Hypothalamus (tissue), 51 donors: ENCODE data around the gene MAP3K5.
"Not testable (repeated sequence)": the region's sequence is repeated elsewhere in the genome, so short reads cannot be mapped to it uniquely, and the experiment has no call there.

Experiments used
- DNase-seq, 51 donors: peaks; one replicate each; lab custom pipeline; 2025; lab: John Stamatoyannopoulos, UW

Gene MAP3K5

DNA sequence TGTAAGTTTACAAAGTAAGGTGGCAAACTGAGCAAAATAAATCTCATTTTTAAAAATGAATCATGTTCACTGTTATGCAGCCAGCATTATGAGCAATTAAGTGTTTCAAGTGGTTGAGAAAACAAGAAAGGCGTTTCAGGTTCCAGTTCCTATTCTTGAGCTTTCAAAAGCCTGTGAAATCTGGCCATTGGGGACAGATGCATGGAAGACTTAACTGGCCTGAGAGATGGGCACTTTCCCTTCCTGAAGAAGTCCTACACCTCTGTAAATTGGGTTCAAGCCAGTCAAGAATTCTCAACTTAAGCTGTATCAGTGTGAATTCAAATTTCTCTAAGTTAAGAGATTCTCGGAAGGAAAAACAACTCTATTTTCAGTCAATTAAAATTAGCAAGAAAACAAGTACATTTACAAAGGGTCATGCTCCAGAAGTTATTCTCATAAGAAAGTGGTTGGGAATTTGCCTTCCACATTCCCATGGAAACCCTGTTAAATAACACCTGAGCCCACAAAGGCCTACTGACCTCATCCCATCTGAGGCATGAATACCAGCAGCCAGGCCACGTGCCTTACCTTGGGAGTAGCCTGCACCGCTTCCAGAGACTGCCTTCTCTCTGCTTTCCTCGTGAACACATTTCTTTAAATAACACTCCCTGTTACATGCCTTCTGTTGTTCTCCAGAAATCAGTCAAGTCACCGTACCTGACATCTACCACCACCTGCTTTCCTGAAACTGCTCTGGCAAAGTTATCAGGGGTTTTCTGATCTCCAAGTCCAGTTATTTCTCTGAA lies 19.4 kb downstream of the MAP3K5 start:
- DNase-seq, result peak in 2 of 51 donors; percentile 11

DNA sequence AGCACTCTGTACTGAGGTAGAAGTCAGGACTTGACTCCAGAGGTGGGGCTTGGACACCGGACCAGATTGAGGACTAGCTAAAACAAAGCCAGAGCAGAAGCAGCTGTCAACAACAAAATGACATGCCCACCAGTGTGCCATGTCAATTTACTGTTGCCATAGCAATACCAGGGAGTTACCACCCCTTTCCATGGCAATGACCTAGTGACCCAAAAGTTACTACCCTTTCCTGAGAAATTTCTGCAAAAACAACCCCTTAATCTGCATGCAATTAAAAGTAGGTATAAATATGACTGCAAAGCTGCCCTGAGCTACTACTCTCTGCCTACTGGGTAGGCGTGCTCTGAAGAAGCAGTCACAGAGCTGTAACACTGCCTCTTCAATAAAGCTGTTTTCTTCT lies 21.0 kb downstream of the MAP3K5 start:
- DNase-seq, result no peak

DNA sequence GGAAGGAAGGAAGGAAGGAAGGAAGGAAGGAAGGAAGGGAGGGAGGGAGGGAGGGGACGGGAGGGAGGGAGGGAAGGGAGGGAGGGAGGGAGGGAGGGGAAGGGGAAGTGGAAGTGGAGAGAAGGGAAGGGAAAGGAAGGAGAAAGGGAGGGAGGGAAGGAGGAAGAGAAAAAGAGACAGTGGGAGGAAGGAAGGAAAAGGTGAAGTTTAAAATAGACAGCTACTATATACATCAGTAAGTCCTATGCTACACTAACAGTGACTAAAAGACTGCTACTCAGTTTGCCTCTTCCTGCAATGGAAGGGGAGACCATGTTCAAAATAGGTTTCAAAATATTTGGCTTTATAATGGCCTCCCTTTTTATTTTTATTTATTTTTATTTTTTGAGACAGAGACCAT lies 22.5 kb downstream of the MAP3K5 start:
- DNase-seq, result no peak

DNA sequence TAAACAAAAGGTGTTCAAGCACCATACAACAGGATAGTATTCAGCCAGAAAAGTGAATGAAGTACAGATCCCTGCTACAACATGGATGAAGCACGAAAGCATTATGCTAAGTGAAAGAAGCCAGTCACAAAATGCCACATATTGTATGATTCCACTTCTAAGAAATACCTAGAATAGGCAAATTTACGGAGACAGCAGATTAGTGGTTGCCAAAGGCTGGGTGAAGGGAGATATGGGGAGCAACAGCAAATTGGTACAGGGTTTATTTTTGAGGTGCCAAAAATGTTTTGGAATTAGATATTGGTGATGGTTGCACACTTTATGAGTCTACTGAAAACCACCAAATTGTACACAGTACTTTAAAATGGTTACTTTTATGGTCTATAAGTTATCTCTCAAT lies 23.2 kb downstream of the MAP3K5 start:
- no peak for DNase-seq

DNA sequence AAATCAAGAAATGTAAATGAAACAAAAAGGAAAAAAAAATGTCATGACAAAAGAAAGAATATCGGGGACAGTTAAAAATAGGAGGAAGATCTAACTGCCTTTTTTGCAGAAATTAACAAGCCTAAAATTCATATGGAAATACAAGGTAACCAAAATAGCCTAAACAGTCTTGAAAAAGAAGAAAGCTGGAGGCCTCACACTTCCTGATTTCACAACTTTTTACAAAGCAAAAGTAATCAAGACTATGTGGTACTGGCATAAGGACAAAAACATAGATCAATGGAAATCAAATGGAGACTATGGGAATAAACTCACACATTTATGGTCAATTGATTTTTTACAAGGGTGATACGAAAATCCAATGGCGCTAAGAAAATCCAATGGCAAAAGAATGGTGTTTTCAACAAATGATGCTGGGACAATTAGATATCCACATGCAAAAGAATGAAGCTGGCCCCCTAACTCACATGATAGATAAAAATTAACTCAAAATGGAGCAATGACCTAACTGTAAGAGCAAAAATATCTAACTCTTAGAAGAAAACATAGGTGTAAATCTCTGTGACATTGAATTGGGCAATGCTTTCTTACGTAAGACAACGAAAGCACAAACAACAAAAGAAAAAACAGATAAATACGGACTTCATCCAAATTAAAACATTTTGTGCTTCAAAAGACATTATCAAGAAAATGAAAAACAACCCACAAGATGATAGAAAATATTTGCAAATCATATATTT lies 24.5 kb downstream of the MAP3K5 start:
- no peak for DNase-seq

DNA sequence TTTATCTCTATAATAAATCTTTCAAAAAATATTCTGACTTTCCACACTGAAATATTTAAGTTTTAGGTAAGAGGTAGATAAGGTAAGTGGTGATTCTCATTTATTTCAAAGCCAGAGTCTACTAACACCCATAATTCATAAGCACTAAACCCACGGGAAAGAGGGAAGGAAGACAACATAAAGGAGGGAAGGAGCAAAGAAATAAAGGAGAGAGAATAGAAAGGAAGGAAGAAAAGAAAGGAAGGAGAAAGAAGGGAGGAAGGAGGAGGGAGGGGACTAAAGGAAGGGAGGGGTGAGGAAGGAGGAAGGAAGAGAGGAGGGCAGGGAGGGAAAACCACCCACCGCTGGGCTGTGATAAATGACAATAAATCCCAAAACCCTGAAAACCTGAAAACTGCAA lies 25.2 kb downstream of the MAP3K5 start:
- no peak for DNase-seq

DNA sequence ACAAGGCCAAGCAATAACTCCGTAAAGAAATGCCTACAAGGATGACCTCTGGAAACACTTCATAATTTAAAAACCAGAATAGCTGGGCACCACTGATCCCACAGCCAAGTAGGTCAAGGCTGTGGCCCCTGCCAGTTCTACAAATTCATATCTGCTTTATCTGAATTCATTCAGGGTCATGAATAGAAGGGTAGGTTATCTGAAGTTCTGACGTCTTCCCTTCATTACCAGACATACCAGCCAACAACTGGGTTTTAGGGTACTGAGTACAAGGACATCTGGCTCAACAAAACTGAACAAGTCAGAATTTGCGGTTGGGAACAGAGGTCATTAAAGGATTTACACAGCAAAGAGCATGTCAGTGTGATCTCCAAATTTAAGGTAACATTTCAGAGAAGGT lies 26.0 kb downstream of the MAP3K5 start:
- no peak for DNase-seq

DNA sequence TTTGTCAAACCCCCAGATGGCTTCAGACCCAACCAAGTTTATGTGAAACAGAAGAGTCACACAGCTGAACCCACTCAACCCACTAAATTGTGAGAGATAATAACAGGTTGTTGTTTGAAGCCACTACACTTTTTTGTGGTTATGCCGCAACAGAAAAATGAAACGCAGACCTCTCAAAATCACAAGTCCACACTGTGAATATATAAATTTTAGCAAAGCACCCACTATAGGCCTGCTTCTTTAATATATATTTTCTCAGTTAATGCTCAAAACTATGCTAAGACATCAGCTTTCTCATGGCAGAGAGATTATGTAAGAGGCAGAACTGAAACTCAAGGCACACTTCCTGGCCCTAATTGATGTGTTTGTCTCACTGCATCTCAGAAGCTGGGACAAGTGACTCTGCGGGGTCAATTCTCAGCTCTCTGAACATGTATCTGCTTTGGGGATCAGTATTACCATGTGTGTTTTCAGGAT lies 27.7 kb downstream of the MAP3K5 start:
- DNase-seq, result no peak

DNA sequence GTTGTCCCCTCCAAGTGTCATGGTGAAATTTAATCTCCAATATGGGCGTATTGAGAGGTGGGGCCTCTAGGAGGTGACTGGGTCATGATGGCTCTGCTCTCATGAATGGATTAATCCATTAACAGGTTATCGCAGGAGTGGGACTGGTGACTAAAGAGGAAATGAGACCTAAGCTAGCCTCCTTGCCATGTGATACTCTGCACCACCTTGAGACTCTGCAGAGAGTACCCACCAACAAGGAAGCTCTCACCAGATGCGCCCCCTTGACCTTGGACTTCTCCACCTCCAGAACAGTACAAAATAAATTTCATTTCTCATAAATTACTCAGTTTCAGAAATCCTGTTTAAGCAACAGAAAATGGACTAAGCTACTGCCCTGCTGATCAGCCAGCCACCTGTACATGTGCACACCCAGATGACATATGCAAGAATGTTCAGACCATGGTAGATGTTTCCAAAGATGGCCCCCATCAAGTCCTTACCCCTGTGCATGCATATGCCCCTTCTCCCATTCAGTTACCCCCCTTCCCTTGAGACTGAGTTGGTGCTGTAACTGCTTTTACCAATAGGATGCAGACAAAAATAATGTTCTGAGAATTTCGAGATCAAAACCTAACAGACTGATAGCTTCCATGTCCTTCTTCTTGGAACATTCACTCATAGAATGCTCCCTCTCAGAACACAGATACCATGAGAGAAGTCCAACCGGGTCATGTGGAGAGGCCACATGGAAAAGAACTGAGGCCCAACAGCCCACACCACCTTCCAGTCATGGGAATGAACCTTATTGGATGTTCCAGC lies 28.4 kb downstream of the MAP3K5 start:
- DNase-seq, result no peak

DNA sequence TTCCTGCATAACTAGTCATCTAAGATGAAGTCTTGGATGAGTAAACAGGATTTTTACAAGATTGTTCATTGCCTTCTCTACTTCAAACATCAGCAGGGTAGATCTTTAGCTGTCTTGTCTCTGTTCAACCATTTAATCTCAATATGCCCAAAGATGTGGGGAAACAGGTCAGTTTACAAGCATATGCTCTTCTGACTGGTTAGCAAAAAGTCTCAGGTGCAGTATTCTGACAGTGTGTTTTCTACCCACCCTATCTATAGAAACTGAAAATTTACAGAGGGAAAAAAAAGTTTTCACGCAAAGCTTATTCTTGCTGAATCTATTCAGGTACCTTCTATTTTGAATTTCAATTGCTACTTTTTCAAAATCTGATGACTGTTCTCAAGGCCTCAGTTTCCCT lies 29.0 kb downstream of the MAP3K5 start:
- no peak for DNase-seq

DNA sequence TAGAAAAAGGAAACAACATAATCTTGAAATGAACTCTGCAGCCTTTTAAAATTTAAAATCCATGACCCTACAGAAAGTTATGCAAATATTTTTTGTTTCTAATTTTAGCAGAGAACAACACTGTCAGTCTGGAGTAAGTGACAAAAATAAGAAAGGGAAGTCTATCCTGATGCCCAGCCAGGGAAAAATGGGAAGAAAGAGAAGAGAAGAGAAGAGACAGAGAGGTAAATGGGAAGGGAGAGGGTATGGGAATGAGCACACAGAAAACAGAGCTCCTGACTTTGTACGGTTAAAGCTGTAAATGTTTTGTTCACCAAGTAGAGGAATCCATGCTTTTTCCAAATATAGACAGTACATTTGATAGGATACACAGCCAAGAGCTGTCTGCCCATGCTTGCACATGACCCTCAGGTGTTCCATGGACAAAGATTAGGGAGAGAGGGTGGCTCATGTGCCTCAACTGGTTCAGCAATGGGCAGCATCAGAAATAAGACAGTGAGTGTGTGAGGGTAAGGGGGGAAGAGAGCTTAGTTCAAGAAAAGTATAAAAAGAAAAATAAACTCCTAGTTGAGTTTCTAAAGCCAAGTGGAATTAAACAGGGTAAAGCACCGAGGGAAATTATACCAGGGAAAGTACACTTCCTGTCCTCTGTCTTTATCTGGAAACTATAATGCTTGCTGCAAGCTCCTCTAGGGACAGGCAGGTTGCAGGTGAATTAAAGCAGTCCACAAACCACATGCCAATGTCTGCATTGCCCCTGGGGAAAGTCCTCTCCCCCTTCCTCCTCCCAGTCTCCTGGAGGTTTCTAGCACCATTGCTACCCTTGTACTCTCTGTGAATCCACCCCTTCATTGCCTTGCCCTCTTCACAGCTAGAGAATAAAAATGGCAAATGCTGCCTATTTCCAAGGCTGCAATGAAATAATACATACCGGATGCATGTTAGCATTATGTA lies 30.0 kb downstream of the MAP3K5 start:
- no peak for DNase-seq

DNA sequence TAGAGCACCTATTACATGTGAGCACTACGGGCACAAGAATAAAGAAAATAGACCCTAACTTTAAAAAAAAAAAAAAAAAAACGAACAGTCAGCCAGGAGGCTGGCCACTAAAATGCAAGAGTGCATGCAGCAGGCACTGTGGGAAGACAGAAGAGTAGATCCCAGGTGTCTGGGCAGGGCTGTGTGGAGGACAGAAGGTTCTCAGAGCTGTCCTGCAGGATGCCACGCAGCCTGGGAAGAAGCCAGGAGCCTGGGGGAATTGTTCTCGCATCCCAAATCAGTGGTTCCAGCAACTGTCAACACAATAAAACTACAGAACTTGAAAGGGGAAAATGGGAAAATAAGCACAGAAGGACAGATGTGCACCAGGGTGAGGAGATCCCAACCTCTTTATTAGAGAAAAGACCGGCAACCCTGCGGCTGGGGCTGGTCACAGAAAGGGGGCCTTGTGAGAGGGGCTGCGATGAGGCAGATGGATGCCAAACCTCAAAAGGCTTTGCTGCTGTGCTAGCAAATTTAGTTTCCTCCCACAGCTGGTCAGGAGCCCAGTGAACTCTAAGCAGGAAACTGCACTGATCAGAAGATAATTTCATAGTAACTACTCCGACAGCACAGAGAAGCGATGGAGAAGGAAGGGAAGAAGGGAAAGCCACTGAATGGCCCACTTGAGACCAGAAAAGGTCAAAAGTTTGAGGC lies 30.9 kb downstream of the MAP3K5 start:
- DNase-seq, result peak in 5 of 51 donors; percentile 17 to 55 (median 24)

DNA sequence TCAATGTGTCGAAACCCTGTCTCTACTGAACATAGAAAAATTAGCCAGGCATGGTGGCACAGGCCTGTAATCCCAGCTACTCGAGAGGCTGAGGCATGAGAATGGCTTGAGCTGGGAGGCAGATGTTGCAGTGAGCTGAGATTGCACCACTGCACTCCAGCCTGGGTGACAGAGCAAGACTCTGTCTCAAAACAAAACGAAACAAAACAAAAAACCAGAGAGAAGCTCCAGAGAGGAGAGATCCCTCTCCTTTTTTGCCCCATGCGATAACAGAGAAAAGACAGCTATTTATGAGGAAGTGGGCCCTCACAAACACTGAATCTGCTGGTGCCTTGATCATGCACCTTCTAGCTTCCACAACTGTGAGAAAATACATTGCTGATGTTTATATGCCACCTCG lies 31.5 kb downstream of the MAP3K5 start:
- not testable (repeated sequence) for DNase-seq

DNA sequence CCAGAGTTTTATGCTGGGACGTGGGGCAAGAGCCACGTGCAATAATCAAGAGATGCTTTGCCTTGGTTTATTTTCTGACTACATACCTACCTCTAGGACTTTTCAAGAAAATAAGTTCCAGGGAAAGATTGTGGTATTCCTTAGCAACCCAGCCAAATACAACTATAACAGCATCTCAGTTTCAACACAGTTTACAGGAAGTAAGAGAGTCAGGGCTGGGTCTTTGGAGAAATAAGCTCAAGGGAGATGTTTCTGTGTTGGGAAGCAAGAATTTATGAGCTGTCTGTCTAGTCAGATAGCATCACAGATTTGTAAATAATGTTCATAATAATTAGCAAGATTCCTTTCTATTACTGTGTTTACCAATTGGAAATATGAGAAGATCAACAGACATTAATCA lies 35.1 kb downstream of the MAP3K5 start:
- DNase-seq, result no peak

DNA sequence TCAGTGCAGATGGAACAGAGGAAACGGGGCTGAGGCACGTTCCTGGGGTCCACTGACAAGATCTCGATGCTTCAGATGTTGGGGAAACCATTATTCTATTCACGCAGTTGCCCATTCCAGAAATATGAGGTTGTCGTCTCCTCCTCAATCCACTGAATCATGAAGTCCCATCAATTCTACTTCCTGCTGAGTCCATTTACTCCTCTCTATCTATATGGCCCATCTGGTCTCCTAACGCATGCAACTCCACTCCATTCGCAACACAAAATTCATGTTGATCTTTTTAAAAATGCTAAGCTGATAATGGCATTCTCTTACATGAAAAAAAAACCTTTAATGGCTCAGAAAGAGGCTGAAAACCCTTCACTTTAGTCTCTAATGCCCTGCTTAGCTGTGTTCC lies 37.5 kb downstream of the MAP3K5 start:
- no peak for DNase-seq

DNA sequence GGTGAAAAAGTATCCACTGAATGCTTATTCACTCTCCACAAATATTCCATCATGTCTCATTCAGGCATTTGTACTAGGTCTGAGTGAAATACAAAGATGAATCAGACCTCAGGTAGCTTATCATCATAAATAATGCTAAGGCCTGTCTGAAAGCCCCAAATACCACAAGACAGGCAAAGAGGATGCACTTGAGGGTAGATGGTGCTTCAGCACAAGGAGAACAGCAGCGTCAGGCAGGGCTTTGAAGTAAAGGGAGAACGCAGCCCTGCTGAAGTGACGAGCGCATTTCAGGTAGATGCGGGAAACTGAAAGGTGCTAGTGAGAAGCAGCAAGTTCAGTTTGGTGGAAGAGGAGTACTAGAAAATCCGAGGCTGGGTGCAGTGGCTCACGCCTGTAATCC lies 38.7 kb downstream of the MAP3K5 start:
- no peak for DNase-seq

DNA sequence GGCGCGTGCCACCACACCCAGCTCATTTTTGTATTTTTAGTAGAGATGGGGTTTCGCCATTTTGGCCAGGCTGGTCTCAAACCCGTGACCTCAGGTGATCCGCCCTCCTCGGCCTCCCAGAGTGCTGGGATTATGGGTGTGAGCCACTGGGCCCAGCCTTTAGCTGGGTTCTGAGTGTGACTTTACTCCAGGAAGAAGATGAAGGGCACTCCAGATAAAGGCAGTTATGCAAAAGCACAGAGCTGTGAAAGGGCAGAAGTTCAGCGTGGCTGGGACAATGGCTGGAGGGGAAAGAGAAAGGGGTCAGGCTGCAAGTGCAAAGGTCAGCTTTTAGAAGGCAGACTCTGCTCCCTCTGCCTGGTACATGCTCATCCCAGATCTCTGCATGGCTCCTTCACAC lies 39.7 kb downstream of the MAP3K5 start:
- DNase-seq, result no peak

DNA sequence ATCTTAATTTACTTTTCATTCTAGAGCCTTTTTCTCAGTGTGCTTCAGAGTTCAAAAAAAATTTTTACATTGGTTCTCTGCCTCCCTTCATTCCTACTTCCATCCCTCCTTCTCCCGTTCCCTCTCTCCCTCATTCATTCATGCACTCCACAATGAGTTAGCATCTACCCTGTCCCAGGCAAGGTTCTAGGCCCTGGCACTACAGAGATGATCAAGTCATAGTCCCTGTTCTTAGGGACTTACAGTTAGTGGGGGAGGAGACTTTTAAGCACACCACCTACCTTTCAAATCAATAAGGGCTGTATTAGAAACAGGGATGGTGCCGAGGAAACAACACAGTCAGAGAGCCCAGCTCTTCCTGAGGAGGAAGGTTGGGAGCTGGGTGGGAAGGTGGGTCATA lies 40.3 kb downstream of the MAP3K5 start:
- DNase-seq, result no peak

DNA sequence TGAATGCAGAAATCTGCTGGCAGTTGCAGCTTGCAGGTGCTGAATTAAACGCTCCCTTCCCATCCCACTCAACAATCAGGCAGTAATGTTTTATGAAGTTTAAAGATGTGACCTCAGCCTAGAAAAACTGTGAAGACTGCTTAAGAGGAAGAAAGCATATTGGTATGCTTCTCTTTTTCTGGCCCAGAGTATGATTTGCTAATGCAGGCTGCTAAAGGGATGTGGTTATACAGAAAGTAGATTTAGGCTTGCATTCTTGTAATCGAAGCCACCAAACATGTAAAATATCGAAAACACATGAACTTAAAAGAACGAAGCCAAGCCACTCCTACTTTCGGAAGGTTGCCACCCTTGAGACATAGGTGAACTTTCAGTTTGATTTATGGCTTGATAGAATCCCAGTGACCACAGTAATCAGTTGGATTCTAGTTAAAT lies 40.7 kb downstream of the MAP3K5 start:
- DNase-seq, result peak in 1 of 51 donors; percentile 45
